ENCODE measurements around the gene SH2D5. TPM values are rescaled to one million over a fixed set of nuclear protein-coding genes. Genes with fewer than 3 reads are reported as not detected.
A peak's percentile ranks its signal among the peaks of the same experiment; 100 is the strongest.

Gene SH2D5
- polyA plus RNA-seq, 1 donor from 2014 or later: 14.1 TPM

DNA sequence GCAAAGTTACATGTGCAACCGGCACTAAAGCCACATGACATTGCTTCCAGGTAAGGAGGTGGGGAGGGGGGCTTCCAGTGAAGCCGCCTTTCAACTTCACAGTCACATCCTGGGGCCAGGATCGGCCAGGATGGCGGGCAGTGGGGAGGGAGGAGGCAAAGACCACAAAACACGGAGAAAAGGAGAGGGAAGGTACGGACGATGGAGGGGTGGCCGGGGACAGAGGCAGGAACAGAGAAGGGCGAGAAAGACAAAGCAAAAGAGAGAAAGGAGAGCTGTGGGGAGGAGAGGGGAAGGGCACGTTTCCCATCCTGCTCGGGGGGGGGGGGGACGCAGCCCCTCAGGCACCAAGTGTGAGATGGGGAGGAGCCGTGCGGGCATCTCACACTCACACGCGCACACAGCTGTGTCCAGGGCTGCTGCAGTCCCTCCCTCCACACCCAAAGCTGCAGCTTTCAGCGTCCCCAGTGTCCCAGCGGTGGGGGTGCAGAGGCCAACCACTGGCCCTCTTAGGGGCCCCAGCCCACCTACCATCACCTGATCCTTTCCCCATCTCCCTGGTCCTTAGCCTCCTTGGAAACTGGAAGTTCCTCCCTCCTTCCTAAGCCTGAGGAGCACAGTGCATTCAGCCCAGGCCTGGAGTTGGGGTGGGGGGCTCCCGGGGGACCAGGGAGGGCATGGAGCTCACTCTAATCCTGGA lies 2.4 kb downstream of the SH2D5 start:
- Histone ChIP-seq H3K79me2 (replicated peaks; ENCODE audit: insufficient read depth, low read length) (no peaks in the 10 kb centered on the region), H3K4me3 (ENCODE audit: low read length) (peak overlapping the region; percentile 71), H3K27ac (ENCODE audit: low read length) (no peak overlapping the region), H3K9me2 (ENCODE audit: insufficient read depth, low read length) (no peaks in the 10 kb centered on the region), H3K4me2 (ENCODE audit: low read length) (no peak overlapping the region), H3K27me3 (ENCODE audit: insufficient read depth, low read depth, low read length) (peaks cover 11% of the 10 kb centered on the region), H3F3A (ENCODE audit: insufficient read depth, low read length, poor library complexity, severe bottlenecking) (no peaks in the 10 kb centered on the region), H3K9me3 (ENCODE audit: low read length) (no peaks in the 10 kb centered on the region), H4K20me1 (ENCODE audit: insufficient read depth) (no peaks in the 10 kb centered on the region), H2AFZ (ENCODE audit: low read depth, low read length) (no peak overlapping the region), H3K36me3 (ENCODE audit: insufficient read depth, low read length) (no peaks in the 10 kb centered on the region), H3K9ac (ENCODE audit: low read length) (no peak overlapping the region)
- no peak for TF ChIP-seq EP300 (conservative IDR thresholded peaks at IDR 0.05; ENCODE audit: poor library complexity, severe bottlenecking)
- TF ChIP-seq, protein P1, sequence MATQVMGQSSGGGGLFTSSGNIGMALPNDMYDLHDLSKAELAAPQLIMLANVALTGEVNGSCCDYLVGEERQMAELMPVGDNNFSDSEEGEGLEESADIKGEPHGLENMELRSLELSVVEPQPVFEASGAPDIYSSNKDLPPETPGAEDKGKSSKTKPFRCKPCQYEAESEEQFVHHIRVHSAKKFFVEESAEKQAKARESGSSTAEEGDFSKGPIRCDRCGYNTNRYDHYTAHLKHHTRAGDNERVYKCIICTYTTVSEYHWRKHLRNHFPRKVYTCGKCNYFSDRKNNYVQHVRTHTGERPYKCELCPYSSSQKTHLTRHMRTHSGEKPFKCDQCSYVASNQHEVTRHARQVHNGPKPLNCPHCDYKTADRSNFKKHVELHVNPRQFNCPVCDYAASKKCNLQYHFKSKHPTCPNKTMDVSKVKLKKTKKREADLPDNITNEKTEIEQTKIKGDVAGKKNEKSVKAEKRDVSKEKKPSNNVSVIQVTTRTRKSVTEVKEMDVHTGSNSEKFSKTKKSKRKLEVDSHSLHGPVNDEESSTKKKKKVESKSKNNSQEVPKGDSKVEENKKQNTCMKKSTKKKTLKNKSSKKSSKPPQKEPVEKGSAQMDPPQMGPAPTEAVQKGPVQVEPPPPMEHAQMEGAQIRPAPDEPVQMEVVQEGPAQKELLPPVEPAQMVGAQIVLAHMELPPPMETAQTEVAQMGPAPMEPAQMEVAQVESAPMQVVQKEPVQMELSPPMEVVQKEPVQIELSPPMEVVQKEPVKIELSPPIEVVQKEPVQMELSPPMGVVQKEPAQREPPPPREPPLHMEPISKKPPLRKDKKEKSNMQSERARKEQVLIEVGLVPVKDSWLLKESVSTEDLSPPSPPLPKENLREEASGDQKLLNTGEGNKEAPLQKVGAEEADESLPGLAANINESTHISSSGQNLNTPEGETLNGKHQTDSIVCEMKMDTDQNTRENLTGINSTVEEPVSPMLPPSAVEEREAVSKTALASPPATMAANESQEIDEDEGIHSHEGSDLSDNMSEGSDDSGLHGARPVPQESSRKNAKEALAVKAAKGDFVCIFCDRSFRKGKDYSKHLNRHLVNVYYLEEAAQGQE (IDR thresholded peaks at IDR 0.05; ENCODE audit: borderline replicate concordance): no peak
- TF ChIP-seq RAD21 (conservative IDR thresholded peaks at IDR 0.05): no peak
- TF ChIP-seq TAF1 (IDR thresholded peaks at IDR 0.05; ENCODE audit: low read depth): no peak
- TF ChIP-seq EZH2 (IDR thresholded peaks at IDR 0.05; ENCODE audit: borderline replicate concordance, insufficient read depth, low read length, poor library complexity, severe bottlenecking): no peak
- TF ChIP-seq, protein P2, sequence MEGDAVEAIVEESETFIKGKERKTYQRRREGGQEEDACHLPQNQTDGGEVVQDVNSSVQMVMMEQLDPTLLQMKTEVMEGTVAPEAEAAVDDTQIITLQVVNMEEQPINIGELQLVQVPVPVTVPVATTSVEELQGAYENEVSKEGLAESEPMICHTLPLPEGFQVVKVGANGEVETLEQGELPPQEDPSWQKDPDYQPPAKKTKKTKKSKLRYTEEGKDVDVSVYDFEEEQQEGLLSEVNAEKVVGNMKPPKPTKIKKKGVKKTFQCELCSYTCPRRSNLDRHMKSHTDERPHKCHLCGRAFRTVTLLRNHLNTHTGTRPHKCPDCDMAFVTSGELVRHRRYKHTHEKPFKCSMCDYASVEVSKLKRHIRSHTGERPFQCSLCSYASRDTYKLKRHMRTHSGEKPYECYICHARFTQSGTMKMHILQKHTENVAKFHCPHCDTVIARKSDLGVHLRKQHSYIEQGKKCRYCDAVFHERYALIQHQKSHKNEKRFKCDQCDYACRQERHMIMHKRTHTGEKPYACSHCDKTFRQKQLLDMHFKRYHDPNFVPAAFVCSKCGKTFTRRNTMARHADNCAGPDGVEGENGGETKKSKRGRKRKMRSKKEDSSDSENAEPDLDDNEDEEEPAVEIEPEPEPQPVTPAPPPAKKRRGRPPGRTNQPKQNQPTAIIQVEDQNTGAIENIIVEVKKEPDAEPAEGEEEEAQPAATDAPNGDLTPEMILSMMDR (IDR thresholded peaks at IDR 0.05; ENCODE audit: poor library complexity, severe bottlenecking): no peak

DNA sequence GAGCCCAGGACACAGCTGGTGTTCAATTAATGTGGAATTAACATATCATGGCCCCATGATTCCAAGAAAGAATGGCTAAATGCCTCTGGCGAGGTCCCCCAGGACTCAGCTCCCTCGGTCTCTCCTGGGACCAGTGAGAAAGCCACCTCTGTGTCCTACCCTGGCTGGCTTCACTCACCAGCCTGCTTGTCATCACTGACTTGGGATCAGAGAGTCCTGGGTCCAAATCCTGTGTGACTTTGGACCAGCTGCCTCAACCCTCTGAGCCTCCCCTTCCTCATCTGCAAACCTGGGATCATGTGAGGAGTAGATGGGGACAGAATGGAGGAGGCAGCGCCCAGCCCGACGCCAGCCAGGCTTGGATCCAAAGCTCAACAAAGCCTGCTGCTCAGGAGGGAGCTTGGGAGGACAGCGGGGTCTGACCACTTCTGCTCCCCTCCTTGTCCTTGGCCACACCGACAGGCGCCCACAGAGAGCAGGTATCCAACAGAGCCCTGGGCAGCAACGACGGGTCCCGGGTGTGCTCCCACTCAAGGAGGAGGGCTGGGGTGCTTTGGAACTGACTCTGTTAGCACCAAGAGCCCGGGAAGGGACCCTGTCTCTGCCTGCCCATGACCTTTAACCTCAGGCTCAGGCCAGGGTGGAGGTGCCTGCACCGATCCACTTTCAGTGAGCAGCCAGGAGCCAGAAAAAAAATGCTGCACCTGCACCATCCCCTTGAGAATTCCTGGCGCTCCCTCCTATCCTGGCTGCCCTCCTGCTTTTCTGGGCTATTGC lies 3.2 kb downstream of the SH2D5 start:
- no peaks in the 10 kb centered on the region for H3F3A ChIP-seq (ENCODE audit: insufficient read depth, low read length, poor library complexity, severe bottlenecking)
- H3K4me2 ChIP-seq (ENCODE audit: low read length): no peak overlapping the region
- TF ChIP-seq, protein P1 (IDR thresholded peaks at IDR 0.05; ENCODE audit: borderline replicate concordance): no peak
- no peaks in the 10 kb centered on the region for H3K9me2 ChIP-seq (ENCODE audit: insufficient read depth, low read length)
- H3K9ac ChIP-seq (ENCODE audit: low read length): no peak overlapping the region
- H3K27me3 ChIP-seq (ENCODE audit: insufficient read depth, low read depth, low read length): peaks cover 11% of the 10 kb centered on the region
- no peak overlapping the region for H3K4me3 ChIP-seq (ENCODE audit: low read length)
- H3K36me3 ChIP-seq (ENCODE audit: insufficient read depth, low read length): no peaks in the 10 kb centered on the region
- no peak overlapping the region for H2AFZ ChIP-seq (ENCODE audit: low read depth, low read length)
- H4K20me1 ChIP-seq (ENCODE audit: insufficient read depth): no peaks in the 10 kb centered on the region
- no peak overlapping the region for H3K27ac ChIP-seq (ENCODE audit: low read length)
- no peaks in the 10 kb centered on the region for H3K9me3 ChIP-seq (ENCODE audit: low read length)
- H3K79me2 ChIP-seq (replicated peaks; ENCODE audit: insufficient read depth, low read length): no peaks in the 10 kb centered on the region
